MM.1S (cell line): Measurements from ENCODE around the gene FREY1.

Experiments used
- EZH2 ChIP-seq: fragments of 300-600 bp; sonication (generic); optimal IDR thresholded peaks from 2 replicates; pipeline ENCODE3; 2017; ENCODE audit warnings: low read depth, mild to moderate bottlenecking, antibody characterized with exemption, low read length, mixed read lengths
- EZH2phosphoT487 ChIP-seq: fragments of 300-600 bp; sonication (generic); IDR thresholded peaks from 2 replicates; pipeline ENCODE4 v1.6.1; 2018; ENCODE audit warnings: antibody characterized with exemption, low read length
- TF ChIP-seq, protein P1 (sequence below): fragments of 300-600 bp; sonication (generic); IDR thresholded peaks from 2 replicates; pipeline ENCODE4 v1.5.1; 2016; ENCODE audit warnings: antibody characterized with exemption, low read length, mixed read lengths

DNA sequence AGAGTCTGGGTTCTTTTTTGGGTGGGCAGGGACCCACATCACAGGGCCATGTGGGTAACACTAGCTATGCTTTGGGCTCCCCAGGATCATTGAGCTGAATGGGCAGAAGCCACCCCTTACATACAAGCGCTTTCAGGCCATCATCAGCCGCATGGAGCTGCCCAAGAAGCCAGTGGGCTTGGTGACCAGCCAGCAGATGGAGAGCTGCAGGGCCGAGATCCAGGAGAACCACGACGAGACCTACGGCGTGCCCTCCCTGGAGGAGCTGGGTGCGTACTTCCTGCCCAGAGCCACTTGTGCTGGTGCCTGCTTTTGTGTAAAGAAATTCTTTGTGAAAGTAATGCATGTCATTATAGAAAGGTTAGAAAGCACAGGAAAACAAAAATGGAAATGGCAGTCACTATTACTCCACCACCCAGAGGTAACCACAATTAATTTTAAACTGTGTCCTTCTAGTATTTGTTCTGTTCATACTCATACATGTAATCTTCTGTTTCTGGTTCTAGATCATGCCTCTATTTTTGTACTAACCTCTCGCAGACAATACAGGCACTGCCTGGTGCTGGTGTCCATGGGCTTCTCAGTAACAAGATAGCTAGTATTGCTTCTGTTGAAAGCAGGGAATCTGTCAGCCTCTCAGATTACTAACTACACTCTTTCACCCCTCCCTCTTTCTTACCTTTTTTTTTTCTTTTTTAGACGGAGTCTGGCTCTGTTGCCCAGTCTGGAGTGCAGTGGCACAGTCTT is 46.1 kb downstream of the FREY1 start:
- TF ChIP-seq, protein P1, sequence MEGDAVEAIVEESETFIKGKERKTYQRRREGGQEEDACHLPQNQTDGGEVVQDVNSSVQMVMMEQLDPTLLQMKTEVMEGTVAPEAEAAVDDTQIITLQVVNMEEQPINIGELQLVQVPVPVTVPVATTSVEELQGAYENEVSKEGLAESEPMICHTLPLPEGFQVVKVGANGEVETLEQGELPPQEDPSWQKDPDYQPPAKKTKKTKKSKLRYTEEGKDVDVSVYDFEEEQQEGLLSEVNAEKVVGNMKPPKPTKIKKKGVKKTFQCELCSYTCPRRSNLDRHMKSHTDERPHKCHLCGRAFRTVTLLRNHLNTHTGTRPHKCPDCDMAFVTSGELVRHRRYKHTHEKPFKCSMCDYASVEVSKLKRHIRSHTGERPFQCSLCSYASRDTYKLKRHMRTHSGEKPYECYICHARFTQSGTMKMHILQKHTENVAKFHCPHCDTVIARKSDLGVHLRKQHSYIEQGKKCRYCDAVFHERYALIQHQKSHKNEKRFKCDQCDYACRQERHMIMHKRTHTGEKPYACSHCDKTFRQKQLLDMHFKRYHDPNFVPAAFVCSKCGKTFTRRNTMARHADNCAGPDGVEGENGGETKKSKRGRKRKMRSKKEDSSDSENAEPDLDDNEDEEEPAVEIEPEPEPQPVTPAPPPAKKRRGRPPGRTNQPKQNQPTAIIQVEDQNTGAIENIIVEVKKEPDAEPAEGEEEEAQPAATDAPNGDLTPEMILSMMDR = no peak
- TF ChIP-seq EZH2 (no peak), EZH2phosphoT487 (no peak)
